Fibroblast of villous mesenchyme (primary cell): ENCODE measurements around the gene FREM3. TPM values are rescaled to one million over a fixed set of nuclear protein-coding genes. Genes with fewer than 3 reads are reported as not detected.
"Not testable (repeated sequence)": the region's sequence is repeated elsewhere in the genome, so short reads cannot be mapped to it uniquely, and the experiment has no call there.

ENCODE experiments used
- DNase-seq: peaks from one replicate; pipeline ENCODE4 v3.0.0-alpha.2; 2010; ENCODE audit warnings: low read depth
- H3K4me3 ChIP-seq: 2 replicates; pipeline ENCODE4 v1.5.1; 2011; ENCODE audit warnings: low read depth, mild to moderate bottlenecking, low read length
- total RNA-seq: library from RNA; depleted of rRNA; stranded (reverse); fragments of >200 nt; gene quantifications from 2 replicates; pipeline ENCODE4 v1.2.3, GENCODE V29; 2012
- TF ChIP-seq, protein P1 (sequence below): IDR thresholded peaks from 2 replicates; pipeline ENCODE4 v1.5.1; 2012; ENCODE audit warnings: low read depth, mild to moderate bottlenecking, low read length; ENCODE audit not compliant: insufficient read depth

Gene FREM3
- total RNA-seq, 1 donor, result not detected

DNA sequence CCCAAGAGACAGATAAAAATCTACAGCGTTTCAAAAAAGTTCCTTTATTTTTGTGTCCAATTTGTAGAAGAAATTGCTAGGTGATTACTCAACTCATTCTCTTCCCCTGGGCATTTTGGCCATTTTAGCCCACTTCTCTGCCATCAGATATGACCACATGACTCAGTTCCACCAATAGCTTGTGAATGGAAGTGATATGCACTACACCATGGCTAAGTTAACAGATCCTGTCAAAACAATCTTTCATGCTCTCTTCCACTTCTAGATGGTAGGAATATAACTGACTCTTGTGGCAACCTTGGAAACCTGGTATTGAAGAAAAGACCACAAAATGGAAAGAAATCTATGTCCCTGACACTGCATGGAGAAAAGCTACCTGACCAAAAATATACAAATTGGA, 26.2 kb upstream of the FREM3 start:
- DNase-seq, result no peak
- H3K4me3 ChIP-seq, result no peak overlapping the region

GRCh38 chr4:143721317-143721716, 20.8 kb upstream of the FREM3 start:
- TF ChIP-seq, protein P1, sequence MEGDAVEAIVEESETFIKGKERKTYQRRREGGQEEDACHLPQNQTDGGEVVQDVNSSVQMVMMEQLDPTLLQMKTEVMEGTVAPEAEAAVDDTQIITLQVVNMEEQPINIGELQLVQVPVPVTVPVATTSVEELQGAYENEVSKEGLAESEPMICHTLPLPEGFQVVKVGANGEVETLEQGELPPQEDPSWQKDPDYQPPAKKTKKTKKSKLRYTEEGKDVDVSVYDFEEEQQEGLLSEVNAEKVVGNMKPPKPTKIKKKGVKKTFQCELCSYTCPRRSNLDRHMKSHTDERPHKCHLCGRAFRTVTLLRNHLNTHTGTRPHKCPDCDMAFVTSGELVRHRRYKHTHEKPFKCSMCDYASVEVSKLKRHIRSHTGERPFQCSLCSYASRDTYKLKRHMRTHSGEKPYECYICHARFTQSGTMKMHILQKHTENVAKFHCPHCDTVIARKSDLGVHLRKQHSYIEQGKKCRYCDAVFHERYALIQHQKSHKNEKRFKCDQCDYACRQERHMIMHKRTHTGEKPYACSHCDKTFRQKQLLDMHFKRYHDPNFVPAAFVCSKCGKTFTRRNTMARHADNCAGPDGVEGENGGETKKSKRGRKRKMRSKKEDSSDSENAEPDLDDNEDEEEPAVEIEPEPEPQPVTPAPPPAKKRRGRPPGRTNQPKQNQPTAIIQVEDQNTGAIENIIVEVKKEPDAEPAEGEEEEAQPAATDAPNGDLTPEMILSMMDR, result no peak
- no peak overlapping the region for H3K4me3 ChIP-seq
- DNase-seq, result no peak

More for the DNA sequence above, 26.2 kb upstream of the FREM3 start:
- TF ChIP-seq, protein P1, result no peak

GRCh38 chr4:143718748-143719147, 18.3 kb upstream of the FREM3 start:
- not testable (repeated sequence) for DNase-seq, H3K4me3 ChIP-seq

- TF ChIP-seq, protein P1, result no peak
- DNase-seq, result no peak
- no peak overlapping the region for H3K4me3 ChIP-seq
These were observed 13.6 kb upstream of the FREM3 start for GRCh38 chr4:143713955-143714625.

GRCh38 chr4:143713553-143713952, 13.1 kb upstream of the FREM3 start:
- TF ChIP-seq, protein P1, result no peak
- no peak overlapping the region for H3K4me3 ChIP-seq
- DNase-seq, result no peak

DNA sequence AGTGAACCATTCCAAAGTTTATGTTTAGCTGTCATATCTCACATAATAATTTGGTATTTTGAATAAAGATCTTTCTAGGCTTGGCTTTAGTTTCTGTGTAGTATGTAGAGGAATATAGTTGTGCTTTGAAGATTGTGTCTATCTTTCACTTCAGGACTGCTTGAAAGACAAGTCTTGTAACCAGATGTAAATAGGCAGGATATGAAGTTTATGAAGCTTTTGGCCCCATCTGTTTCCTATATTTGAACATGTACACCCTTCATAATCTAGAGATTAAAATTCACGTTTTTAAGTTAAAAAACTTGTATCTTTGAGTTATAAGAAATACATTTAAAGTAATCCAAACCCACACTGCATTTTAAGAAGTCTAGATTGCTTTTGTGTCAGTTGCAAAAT, 11.7 kb upstream of the FREM3 start:
- no peak overlapping the region for H3K4me3 ChIP-seq
- TF ChIP-seq, protein P1, result no peak
- DNase-seq, result no peak

- no peak for DNase-seq
- TF ChIP-seq, protein P1, result no peak
- no peak overlapping the region for H3K4me3 ChIP-seq
These were observed 11.2 kb upstream of the FREM3 start for GRCh38 chr4:143711543-143712154.
